Iris pigment epithelial cell (primary cell): ENCODE measurements around the gene CYP1B1.
"Not testable (repeated sequence)": the region's sequence is repeated elsewhere in the genome, so short reads cannot be mapped to it uniquely, and the experiment has no call there.

ENCODE experiments used
- DNase-seq: peaks from one replicate; pipeline ENCODE4 v3.0.0-alpha.2; 2011; ENCODE audit warnings: low read depth

The CYP1B1 gene

GRCh38 chr2:38032946-38033345, 43.0 kb downstream of the CYP1B1 start:
- no peak for DNase-seq

GRCh38 chr2:38030635-38031355, 45.2 kb downstream of the CYP1B1 start:
- no peak for DNase-seq

DNA sequence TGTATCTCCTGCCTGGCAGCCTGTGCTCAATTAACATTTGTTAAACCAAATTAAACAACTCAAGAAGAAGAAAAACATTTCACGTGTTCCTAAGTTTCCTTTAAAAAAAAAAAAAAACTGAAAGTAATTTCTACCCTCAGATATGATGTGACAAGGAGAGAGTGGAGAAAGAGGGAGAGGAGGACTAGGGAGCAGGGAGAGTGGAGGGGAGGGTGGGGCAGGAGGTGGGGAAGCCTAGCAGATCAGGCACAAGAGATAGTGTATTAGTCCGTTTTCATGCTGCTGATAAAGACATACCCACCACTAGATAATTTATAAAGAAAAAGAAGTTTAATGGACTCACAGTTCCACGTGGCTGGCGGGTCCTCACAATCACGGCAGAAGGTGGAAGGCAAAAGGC, 46.4 kb downstream of the CYP1B1 start:
- DNase-seq, result no peak

DNA sequence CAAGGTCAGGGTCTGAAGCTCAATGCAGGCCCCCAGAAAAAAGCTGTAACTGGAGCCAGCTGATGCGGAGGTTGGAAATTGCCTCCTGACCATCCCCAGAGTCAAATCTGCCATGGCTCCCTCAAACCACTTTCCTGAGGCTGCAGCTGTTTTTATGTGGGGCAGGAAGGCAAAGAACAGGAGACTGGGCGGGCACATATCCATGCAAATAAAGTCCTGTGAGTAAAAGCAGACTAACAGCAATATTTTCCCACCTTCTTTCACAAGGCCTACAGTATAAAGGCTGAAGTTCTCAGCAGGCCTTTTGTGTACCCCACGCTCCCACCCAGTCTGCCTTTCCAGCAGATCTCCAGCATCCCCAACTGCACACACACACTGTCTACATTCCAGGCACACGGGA, 47.1 kb downstream of the CYP1B1 start:
- no peak for DNase-seq

- no peak for DNase-seq
Observed at GRCh38 chr2:38026846-38027245, 49.1 kb downstream of the CYP1B1 start.

- DNase-seq, result no peak
Observed at GRCh38 chr2:38021589-38021988, 54.4 kb downstream of the CYP1B1 start.

GRCh38 chr2:38020359-38021069, 55.4 kb downstream of the CYP1B1 start:
- DNase-seq, result not testable (repeated sequence)

GRCh38 chr2:38017836-38018235, 58.1 kb downstream of the CYP1B1 start:
- DNase-seq, result no peak
